Thyroid gland (tissue), 4 donors: ENCODE results near the gene DNMT3A.

ENCODE experiments used
- CTCF ChIP-seq, 6 experiments: fragments of 200-600 bp in 3 of 6; fragments of 450-650 bp in 3 of 6; sonication (generic) in 3 of 6; IDR thresholded peaks; one replicate each; pipeline ENCODE4 v1.5.1; 2016 to 2019; ENCODE audit warnings: antibody characterized with exemption in 6 of 6, mild to moderate bottlenecking in 2 of 6, inconsistent platforms in 1 of 6, moderate library complexity in 1 of 6
- POLR2A ChIP-seq, 2 donors: fragments of 450-650 bp; IDR thresholded peaks; one replicate each; pipeline ENCODE4 v1.6.1; 2017; ENCODE audit warnings: antibody characterized with exemption in 2 of 2, mild to moderate bottlenecking in 2 of 2, moderate library complexity in 1 of 2

DNA sequence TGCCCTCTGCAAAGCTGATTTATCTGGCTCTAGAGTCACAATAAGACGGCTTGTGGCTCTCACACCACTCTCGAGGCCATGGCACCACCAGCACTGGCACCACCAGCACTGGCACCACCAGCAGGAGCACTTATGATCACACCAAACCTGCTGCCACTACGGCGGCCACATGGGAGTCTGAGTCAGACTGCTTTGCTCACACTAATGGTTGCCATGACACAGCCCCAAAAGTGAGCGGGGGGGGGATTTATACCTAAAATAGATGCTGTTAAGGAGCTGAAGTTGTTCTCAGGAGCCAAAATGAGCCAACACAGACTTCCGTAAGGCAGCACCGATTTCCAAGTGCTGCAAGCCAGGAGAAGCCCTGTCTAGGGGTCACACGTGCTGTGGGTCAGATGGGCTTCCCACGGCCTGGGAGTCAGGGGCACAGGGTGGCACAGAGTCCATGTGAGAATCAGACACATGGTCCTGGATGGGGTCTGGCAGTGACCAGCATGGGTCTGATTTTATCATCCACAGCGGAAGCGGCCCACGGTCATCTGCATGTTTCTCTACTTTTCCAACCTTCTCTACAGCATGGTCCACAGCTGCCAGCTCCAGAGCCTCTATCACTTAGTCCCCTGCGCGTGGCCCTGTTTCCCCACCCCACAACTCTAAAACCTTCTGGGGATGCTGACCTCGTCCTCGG lies 16.7 kb downstream of the DNMT3A start:
- no peak for TF ChIP-seq CTCF (IDR thresholded peaks at IDR 0.05)
- no peak for TF ChIP-seq POLR2A (IDR thresholded peaks at IDR 0.05)
